OCI-LY1 (cell line): ENCODE results near the gene PRUNE2.
A peak's percentile ranks its signal among the peaks of the same experiment; 100 is the strongest.

Source experiments
- H2AFZ ChIP-seq: fragments of 200-600 bp; sonication (generic), shearing (Covaris generic); 2 replicates; pipeline ENCODE4 v1.6.0; 2014; ENCODE audit warnings: antibody characterized with exemption, mild to moderate bottlenecking, low read length
- H3F3A ChIP-seq: fragments of 200-600 bp; sonication (generic), shearing (Covaris generic); 2 replicates; pipeline ENCODE4 v1.6.0; 2014; ENCODE audit warnings: mild to moderate bottlenecking, antibody characterized with exemption, low read length, moderate library complexity; ENCODE audit not compliant: insufficient read depth
- H3K27ac ChIP-seq: fragments of 200-600 bp; sonication (generic); 2 replicates; pipeline ENCODE4 v1.5.1; 2014; ENCODE audit warnings: low read length, mixed run types, mild to moderate bottlenecking, low read depth; ENCODE audit not compliant: poor library complexity, severe bottlenecking
- H3K27me3 ChIP-seq: fragments of 200-600 bp; sonication (generic); 2 replicates; pipeline ENCODE4 v1.6.0; 2014; ENCODE audit warnings: antibody characterized with exemption, mild to moderate bottlenecking, low read length, moderate library complexity; ENCODE audit not compliant: insufficient read depth
- H3K36me3 ChIP-seq: fragments of 200-600 bp; sonication (generic); 2 replicates; pipeline ENCODE4 v1.6.1; 2014; ENCODE audit warnings: mild to moderate bottlenecking, antibody characterized with exemption, low read length, moderate library complexity, mixed read lengths; ENCODE audit not compliant: insufficient read depth
- H3K4me1 ChIP-seq: fragments of 200-600 bp; sonication (generic); 2 replicates; pipeline ENCODE4 v1.5.1; 2014; ENCODE audit warnings: mild to moderate bottlenecking, low read length, moderate library complexity; ENCODE audit not compliant: insufficient read depth, severe bottlenecking
- H3K4me2 ChIP-seq: fragments of 200-600 bp; sonication (generic), shearing (Covaris generic); 2 replicates; pipeline ENCODE4 v1.6.1; 2014; ENCODE audit warnings: low read length
- H3K4me3 ChIP-seq: fragments of 200-600 bp; sonication (generic); 2 replicates; pipeline ENCODE4 v1.5.1; 2014; ENCODE audit warnings: low read length, low read depth, mild to moderate bottlenecking, mixed read lengths; ENCODE audit not compliant: poor library complexity, severe bottlenecking
- H3K79me2 ChIP-seq: fragments of 200-600 bp; shearing (Covaris generic); 2 replicates; pipeline ENCODE4 v1.6.1; 2016; ENCODE audit warnings: mixed run types, low read length, mixed read lengths; ENCODE audit not compliant: insufficient read depth
- H3K9ac ChIP-seq: fragments of 200-600 bp; sonication (generic), shearing (Covaris generic); 2 replicates; pipeline ENCODE4 v1.6.1; 2014; ENCODE audit warnings: mild to moderate bottlenecking, low read length, mixed read lengths
- H3K9me2 ChIP-seq: fragments of 200-600 bp; sonication (generic), shearing (Covaris generic); 2 replicates; pipeline ENCODE4 v1.6.1; 2014; ENCODE audit warnings: low read depth, mild to moderate bottlenecking, low read length, mixed read lengths
- H3K9me3 ChIP-seq: fragments of 200-600 bp; shearing (Covaris generic); 2 replicates; pipeline ENCODE4 v1.6.1; 2014; ENCODE audit warnings: low read length, mixed read lengths
- H4K20me1 ChIP-seq: fragments of 200-600 bp; sonication (generic), shearing (Covaris generic); 2 replicates; pipeline ENCODE4 v1.6.0; 2016; ENCODE audit warnings: mild to moderate bottlenecking, low read length; ENCODE audit not compliant: insufficient read depth
- CTCF ChIP-seq: fragments of 200-600 bp; sonication (generic), shearing (Covaris generic); IDR thresholded peaks from 2 replicates; pipeline ENCODE4 v1.5.1; 2017; ENCODE audit warnings: mild to moderate bottlenecking, antibody characterized with exemption, low read length, moderate library complexity, mixed read lengths
- EZH2 ChIP-seq: fragments of 200-600 bp; sonication (generic), shearing (Covaris generic); IDR thresholded peaks from 2 replicates; pipeline ENCODE4 v1.8.0; 2017; ENCODE audit warnings: borderline replicate concordance, mixed run types, mild to moderate bottlenecking, antibody characterized with exemption, low read length, moderate library complexity, mixed read lengths

PRUNE2 gene

DNA sequence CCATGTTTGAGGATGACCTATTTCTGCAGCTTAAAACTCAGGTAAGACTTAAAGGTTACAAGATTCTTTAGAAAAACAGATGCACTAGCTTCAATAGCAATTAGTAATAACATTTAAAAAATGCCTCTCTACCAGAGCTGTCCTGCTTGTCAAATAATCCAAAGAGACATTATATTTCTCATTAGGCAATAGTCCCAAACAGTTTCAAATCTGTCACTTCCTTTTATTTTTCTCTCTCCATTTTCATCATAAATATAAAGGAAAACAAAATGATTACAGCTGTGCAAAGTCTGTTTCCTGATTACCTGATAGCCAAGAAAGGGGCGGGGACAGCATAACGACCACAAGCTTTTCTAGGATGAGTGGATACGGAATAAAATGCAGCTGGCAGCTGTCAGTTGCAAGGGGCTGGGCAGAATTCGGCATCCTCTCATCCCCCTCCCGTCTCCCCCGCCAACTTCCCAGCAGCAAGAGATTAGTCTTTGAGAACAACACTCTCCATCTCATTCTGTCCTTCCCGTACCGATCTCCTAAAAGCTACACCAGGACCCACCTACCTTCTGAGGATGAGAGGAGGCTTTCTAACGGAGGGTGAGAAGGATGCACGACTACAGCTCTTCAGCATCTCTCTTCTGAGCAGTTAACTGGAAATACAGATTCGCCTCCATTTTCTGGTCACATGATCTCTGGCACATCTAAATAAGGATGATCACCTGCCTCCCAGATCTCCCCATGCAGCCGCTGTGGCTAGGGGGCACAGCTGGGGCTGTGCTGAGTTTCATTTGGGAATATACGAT is 214.2 kb downstream of the PRUNE2 start:
- Histone ChIP-seq H3F3A (no peaks in the 10 kb centered on the region), H3K4me2 (peak overlapping the region; percentile 60), H3K27me3 (no peaks in the 10 kb centered on the region; the same call in 1 of the 2 replicates), H3K27ac (no peak overlapping the region), H3K4me1 (peaks cover 10% of the 10 kb centered on the region), H3K4me3 (peak overlapping the region; percentile 41), H2AFZ (peak overlapping the region; percentile 21; the same call in 1 of the 2 replicates), H3K79me2 (no peaks in the 10 kb centered on the region), H4K20me1 (no peaks in the 10 kb centered on the region), H3K36me3 (no peaks in the 10 kb centered on the region), H3K9me3 (no peaks in the 10 kb centered on the region), H3K9ac (no peak overlapping the region), H3K9me2 (no peaks in the 10 kb centered on the region)
- TF ChIP-seq EZH2 (no peak), CTCF (no peak)

DNA sequence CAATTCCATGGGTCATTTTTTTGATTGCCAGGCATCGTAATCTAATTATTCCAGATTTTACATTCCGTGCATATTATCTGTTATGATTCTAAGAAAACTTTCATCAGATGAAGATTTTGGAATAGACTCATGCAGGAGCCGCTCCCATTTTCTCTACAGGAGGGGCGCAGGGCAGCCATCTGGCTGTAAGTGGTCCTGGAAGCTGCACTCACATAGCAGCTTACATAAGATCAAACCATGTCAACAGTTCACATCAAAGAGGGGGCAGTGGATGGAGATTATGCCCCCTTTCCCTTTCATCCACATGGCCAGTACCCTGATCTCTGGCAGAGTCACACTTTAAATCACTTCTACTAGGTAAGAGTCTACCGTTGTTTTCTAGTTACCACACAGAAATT is 214.9 kb downstream of the PRUNE2 start:
- no peaks in the 10 kb centered on the region for H3K79me2 ChIP-seq
- no peak for TF ChIP-seq EZH2
- no peak for TF ChIP-seq CTCF
- H2AFZ ChIP-seq, result no peak overlapping the region
- H3K9me3 ChIP-seq, result no peaks in the 10 kb centered on the region
- H3K4me2 ChIP-seq, result no peak overlapping the region
- H3K9ac ChIP-seq, result no peak overlapping the region
- no peaks in the 10 kb centered on the region for H4K20me1 ChIP-seq
- peaks cover 10% of the 10 kb centered on the region for H3K4me1 ChIP-seq
- H3K4me3 ChIP-seq, result no peak overlapping the region
- H3K27me3 ChIP-seq, result no peaks in the 10 kb centered on the region; the same call in 1 of the 2 replicates
- H3K9me2 ChIP-seq, result no peaks in the 10 kb centered on the region
- H3K36me3 ChIP-seq, result no peaks in the 10 kb centered on the region
- no peak overlapping the region for H3K27ac ChIP-seq
- no peaks in the 10 kb centered on the region for H3F3A ChIP-seq

- Histone ChIP-seq H3K4me1 (peaks cover 10% of the 10 kb centered on the region), H3K27me3 (no peaks in the 10 kb centered on the region; the same call in 1 of the 2 replicates), H3K36me3 (no peaks in the 10 kb centered on the region), H3K9me3 (no peaks in the 10 kb centered on the region), H3K4me3 (no peak overlapping the region), H3F3A (no peaks in the 10 kb centered on the region), H3K27ac (no peak overlapping the region), H3K9ac (no peak overlapping the region), H3K9me2 (no peaks in the 10 kb centered on the region), H4K20me1 (no peaks in the 10 kb centered on the region), H2AFZ (no peak overlapping the region), H3K4me2 (no peak overlapping the region), H3K79me2 (no peaks in the 10 kb centered on the region)
- TF ChIP-seq EZH2 (no peak), CTCF (no peak)
Observed at GRCh38 chr9:76690246-76690972, 215.5 kb downstream of the PRUNE2 start.
